ENCODE data around the gene SPAAR.

DNA sequence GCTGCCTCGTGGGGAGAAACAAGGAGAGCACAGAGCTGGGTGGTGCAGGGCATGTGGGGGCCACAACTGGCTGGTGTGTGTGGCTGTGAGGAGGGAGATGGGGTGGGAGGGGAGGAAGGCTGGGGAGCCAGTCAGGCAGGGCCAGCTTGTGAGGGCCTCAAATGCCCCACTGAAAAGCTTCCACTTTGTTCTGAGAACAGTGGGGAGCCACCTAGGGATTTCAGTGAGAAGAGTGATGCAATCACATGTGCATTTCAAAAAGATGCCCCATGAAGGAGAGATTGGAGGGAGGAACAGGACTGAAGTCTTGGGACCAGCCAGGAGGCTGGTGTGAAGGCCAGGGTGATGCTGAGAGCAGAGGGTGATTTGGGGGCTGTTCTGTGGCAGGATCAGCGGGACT is 40.4 kb upstream of the SPAAR start:
- no peak for TF ChIP-seq CTCF (IDR thresholded peaks at IDR 0.05; ENCODE audit: low read length)
- TF ChIP-seq EZH2 (IDR thresholded peaks at IDR 0.05; ENCODE audit: borderline replicate concordance, low read length), result no peak
